DND-41 (cell line): ENCODE data around the gene ATAD2B.

Source experiments
- ATAC-seq: fragments of 200-7000 bp; cut with Tn5 transposase; 3 replicates; pipeline ENCODE4 v1.9.1; 2021; ENCODE audit warnings: low read depth; ENCODE audit not compliant: insufficient read depth
- DNase-seq: peaks from one replicate; pipeline ENCODE4 v3.0.0-alpha.2; 2020
- H2AFZ ChIP-seq: 2 replicates; pipeline ENCODE4 v1.6.0; 2012; ENCODE audit warnings: low read depth, low read length
- H3K27ac ChIP-seq: 2 replicates; pipeline ENCODE4 v1.5.1; 2012; ENCODE audit warnings: low read length, inconsistent platforms
- H3K27me3 ChIP-seq: fragments of 200-600 bp; sonication (generic); 2 replicates; pipeline ENCODE4 v1.6.0; 2012; ENCODE audit warnings: low read length, mild to moderate bottlenecking, inconsistent platforms; ENCODE audit not compliant: insufficient read depth, poor library complexity
- H3K36me3 ChIP-seq: 2 replicates; pipeline ENCODE4 v1.5.1; 2012; ENCODE audit warnings: low read length, inconsistent platforms; ENCODE audit not compliant: insufficient read depth
- H3K4me1 ChIP-seq: 2 replicates; pipeline ENCODE4 v1.5.1; 2012; ENCODE audit warnings: mild to moderate bottlenecking, low read length; ENCODE audit not compliant: insufficient read depth
- H3K4me2 ChIP-seq: 2 replicates; pipeline ENCODE4 v1.6.0; 2012; ENCODE audit warnings: mild to moderate bottlenecking, moderate library complexity, low read length, inconsistent platforms; ENCODE audit not compliant: insufficient read depth
- H3K4me3 ChIP-seq, 2 experiments: fragments of 200-600 bp in 1 of 2; shearing (Covaris generic) in 1 of 2; 2 replicates each; pipeline ENCODE4 v1.5.1; 2012 to 2016; ENCODE audit warnings: inconsistent platforms in 2 of 2, low read length in 2 of 2, mild to moderate bottlenecking in 2 of 2, low read depth in 1 of 2, moderate library complexity in 1 of 2
- H3K79me2 ChIP-seq: 2 replicates; pipeline ENCODE4 v1.6.0; 2012; ENCODE audit warnings: low read length, inconsistent platforms; ENCODE audit not compliant: insufficient read depth
- H3K9ac ChIP-seq: 2 replicates; pipeline ENCODE4 v1.6.0; 2012; ENCODE audit warnings: low read depth, mild to moderate bottlenecking, inconsistent platforms, low read length, moderate library complexity
- H3K9me3 ChIP-seq: 2 replicates; pipeline ENCODE4 v1.5.1; 2012; ENCODE audit warnings: low read length, moderate library complexity, mild to moderate bottlenecking, inconsistent platforms; ENCODE audit not compliant: insufficient read depth, severe bottlenecking
- H4K20me1 ChIP-seq: 2 replicates; pipeline ENCODE4 v1.6.0; 2012; ENCODE audit warnings: low read length; ENCODE audit not compliant: insufficient read depth
- CTCF ChIP-seq: IDR thresholded peaks from 2 replicates; pipeline ENCODE4 v1.5.1; 2012; ENCODE audit warnings: borderline replicate concordance, low read length, moderate library complexity, mild to moderate bottlenecking; ENCODE audit not compliant: poor library complexity, severe bottlenecking; ENCODE audit errors: extremely low read depth
- EZH2 ChIP-seq: IDR thresholded peaks from 3 replicates; pipeline ENCODE4 v1.6.1; 2012; ENCODE audit warnings: borderline replicate concordance, low read depth, mild to moderate bottlenecking, moderate library complexity, low read length, inconsistent platforms; ENCODE audit not compliant: severe bottlenecking

ATAD2B gene

GRCh38 chr2:23823863-23824262 lies 103.1 kb downstream of the ATAD2B start:
- Histone ChIP-seq H3K9ac (no peak overlapping the region), H3K4me2 (no peak overlapping the region), H3K4me3 (no peak overlapping the region), H3K36me3 (peaks cover 20% of the 10 kb centered on the region), H4K20me1 (no peaks in the 10 kb centered on the region), H2AFZ (no peak overlapping the region), H3K79me2 (no peaks in the 10 kb centered on the region), H3K4me1 (no peaks in the 10 kb centered on the region), H3K9me3 (no peaks in the 10 kb centered on the region), H3K27me3 (no peaks in the 10 kb centered on the region), H3K27ac (no peak overlapping the region)
- ATAC-seq (no peak), DNase-seq (no peak)
- TF ChIP-seq CTCF = no peak
- TF ChIP-seq EZH2 = no peak

- Histone ChIP-seq H2AFZ (no peak overlapping the region), H3K4me3 (no peak overlapping the region), H3K27ac (no peak overlapping the region), H3K27me3 (no peaks in the 10 kb centered on the region), H3K36me3 (peaks cover 13% of the 10 kb centered on the region; the same call in 1 of the 2 replicates), H4K20me1 (no peaks in the 10 kb centered on the region), H3K79me2 (no peaks in the 10 kb centered on the region), H3K4me1 (no peaks in the 10 kb centered on the region), H3K4me2 (no peak overlapping the region), H3K9me3 (no peaks in the 10 kb centered on the region), H3K9ac (no peak overlapping the region)
- ATAC-seq (no peak), DNase-seq (no peak)
- TF ChIP-seq CTCF = no peak
- no peak for TF ChIP-seq EZH2
Measured at GRCh38 chr2:23814963-23815362, 112.0 kb downstream of the ATAD2B start.

GRCh38 chr2:23813438-23813837 lies 113.5 kb downstream of the ATAD2B start:
- H3K4me2 ChIP-seq = no peak overlapping the region
- no peak overlapping the region for H3K27ac ChIP-seq
- peaks cover 19% of the 10 kb centered on the region; the same call in 1 of the 2 replicates for H3K36me3 ChIP-seq
- no peak overlapping the region for H2AFZ ChIP-seq
- no peaks in the 10 kb centered on the region for H3K4me1 ChIP-seq
- no peaks in the 10 kb centered on the region for H4K20me1 ChIP-seq
- no peaks in the 10 kb centered on the region for H3K79me2 ChIP-seq
- TF ChIP-seq EZH2 = no peak
- TF ChIP-seq CTCF = no peak
- H3K27me3 ChIP-seq = no peaks in the 10 kb centered on the region
- no peaks in the 10 kb centered on the region for H3K9me3 ChIP-seq
- DNase-seq (no peak), ATAC-seq (no peak)
- no peak overlapping the region for H3K4me3 ChIP-seq
- H3K9ac ChIP-seq = no peak overlapping the region

GRCh38 chr2:23809150-23809549 lies 117.8 kb downstream of the ATAD2B start:
- TF ChIP-seq CTCF (no peak), EZH2 (no peak)
- H4K20me1 ChIP-seq = no peaks in the 10 kb centered on the region
- no peak overlapping the region for H3K9ac ChIP-seq
- no peak for DNase-seq
- H2AFZ ChIP-seq = no peak overlapping the region
- no peak overlapping the region for H3K27ac ChIP-seq
- no peaks in the 10 kb centered on the region for H3K27me3 ChIP-seq
- no peak overlapping the region for H3K4me3 ChIP-seq
- H3K9me3 ChIP-seq = no peaks in the 10 kb centered on the region
- ATAC-seq = no peak
- no peaks in the 10 kb centered on the region for H3K79me2 ChIP-seq
- H3K4me2 ChIP-seq = no peak overlapping the region
- H3K4me1 ChIP-seq = no peaks in the 10 kb centered on the region
- H3K36me3 ChIP-seq = peaks cover 18% of the 10 kb centered on the region; the same call in 1 of the 2 replicates
